WTC11 (cell line): ENCODE data around the gene ABCA13.

ENCODE experiments used
- ESRRA ChIP-seq: sonication (generic); formaldehyde crosslinking; IDR thresholded peaks from 2 replicates; pipeline ENCODE4 v1.8.1; 2022; ENCODE audit warnings: mild to moderate bottlenecking, missing genetic modification reagents, borderline replicate concordance
- FOXP1 ChIP-seq: sonication (generic); formaldehyde crosslinking; IDR thresholded peaks from 2 replicates; pipeline ENCODE4 v1.8.0; 2022; ENCODE audit warnings: missing genetic modification reagents, mild to moderate bottlenecking, moderate library complexity, borderline replicate concordance
- IRF2 ChIP-seq: sonication (generic); formaldehyde crosslinking; IDR thresholded peaks from 2 replicates; pipeline ENCODE4 v1.8.0; 2022; ENCODE audit warnings: low read depth, missing genetic modification reagents, borderline replicate concordance
- MAX ChIP-seq: sonication (generic); formaldehyde crosslinking; IDR thresholded peaks from 2 replicates; pipeline ENCODE4 v1.8.0; 2022; ENCODE audit warnings: mild to moderate bottlenecking, missing genetic modification reagents
- NR1H2 ChIP-seq: sonication (generic); formaldehyde crosslinking; IDR thresholded peaks from 2 replicates; pipeline ENCODE4 v1.9.0; 2021; ENCODE audit warnings: mild to moderate bottlenecking, moderate library complexity, missing genetic modification reagents
- SMAD4 ChIP-seq: sonication (generic); formaldehyde crosslinking; IDR thresholded peaks from 2 replicates; pipeline ENCODE4 v1.8.0; 2022; ENCODE audit warnings: mild to moderate bottlenecking, missing genetic modification reagents
- SP1 ChIP-seq: sonication (generic); formaldehyde crosslinking; conservative IDR thresholded peaks from 2 replicates; pipeline ENCODE4 v1.8.1; 2022; ENCODE audit warnings: missing genetic modification reagents
- TCF7 ChIP-seq: sonication (generic); formaldehyde crosslinking; IDR thresholded peaks from 2 replicates; pipeline ENCODE4 v1.8.0; 2022; ENCODE audit warnings: mild to moderate bottlenecking, low read depth, missing genetic modification reagents, moderate library complexity
- TEAD4 ChIP-seq: sonication (generic); formaldehyde crosslinking; IDR thresholded peaks from 2 replicates; pipeline ENCODE4 v1.8.0; 2022; ENCODE audit warnings: mild to moderate bottlenecking, missing genetic modification reagents
- TF ChIP-seq, protein P1 (sequence below): fragments of 200-600 bp; IDR thresholded peaks from 2 replicates; pipeline ENCODE4 v1.8.0; 2022; ENCODE audit warnings: antibody characterized with exemption

- TF ChIP-seq TCF7 (CRISPR knock-in tag) (no peak), SP1 (CRISPR knock-in tag) (no peak), SMAD4 (CRISPR knock-in tag) (no peak), MAX (CRISPR knock-in tag) (no peak), NR1H2 (CRISPR knock-in tag) (no peak), FOXP1 (CRISPR knock-in tag) (no peak), TEAD4 (CRISPR knock-in tag) (no peak), IRF2 (CRISPR knock-in tag) (no peak), ESRRA (CRISPR knock-in tag) (no peak)
- TF ChIP-seq, protein P1, sequence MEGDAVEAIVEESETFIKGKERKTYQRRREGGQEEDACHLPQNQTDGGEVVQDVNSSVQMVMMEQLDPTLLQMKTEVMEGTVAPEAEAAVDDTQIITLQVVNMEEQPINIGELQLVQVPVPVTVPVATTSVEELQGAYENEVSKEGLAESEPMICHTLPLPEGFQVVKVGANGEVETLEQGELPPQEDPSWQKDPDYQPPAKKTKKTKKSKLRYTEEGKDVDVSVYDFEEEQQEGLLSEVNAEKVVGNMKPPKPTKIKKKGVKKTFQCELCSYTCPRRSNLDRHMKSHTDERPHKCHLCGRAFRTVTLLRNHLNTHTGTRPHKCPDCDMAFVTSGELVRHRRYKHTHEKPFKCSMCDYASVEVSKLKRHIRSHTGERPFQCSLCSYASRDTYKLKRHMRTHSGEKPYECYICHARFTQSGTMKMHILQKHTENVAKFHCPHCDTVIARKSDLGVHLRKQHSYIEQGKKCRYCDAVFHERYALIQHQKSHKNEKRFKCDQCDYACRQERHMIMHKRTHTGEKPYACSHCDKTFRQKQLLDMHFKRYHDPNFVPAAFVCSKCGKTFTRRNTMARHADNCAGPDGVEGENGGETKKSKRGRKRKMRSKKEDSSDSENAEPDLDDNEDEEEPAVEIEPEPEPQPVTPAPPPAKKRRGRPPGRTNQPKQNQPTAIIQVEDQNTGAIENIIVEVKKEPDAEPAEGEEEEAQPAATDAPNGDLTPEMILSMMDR = no peak
These were observed 493.0 kb downstream of the ABCA13 start for GRCh38 chr7:48664241-48664640.
